Measurements from ENCODE around the gene POLA2. TPM values are rescaled to one million over a fixed set of nuclear protein-coding genes. Genes with fewer than 3 reads are reported as not detected.

POLA2 gene
- total RNA-seq, 1 donor from 2014 or later: 43.4 TPM

- Mint-ChIP-seq H3K36me3 (ENCODE audit: low read depth) (peaks cover 2% of the 10 kb centered on the region), H3K4me1 (no peaks in the 10 kb centered on the region), H3K27me3 (no peaks in the 10 kb centered on the region), H3K9me3 (no peaks in the 10 kb centered on the region), H3K27ac (no peak overlapping the region), H3K4me3 (no peak overlapping the region)
- intact Hi-C loops (cut with micrococcal nuclease): no loop called here
- POLR2A ChIA-PET: no interaction called here
- CTCF ChIA-PET: no interaction called here
- ATAC-seq (ENCODE audit: low read depth) (no peak), DNase-seq (no peak)
- no peak for TF ChIP-seq CTCF (IDR thresholded peaks at IDR 0.05)
Measured at GRCh38 chr11:65307298-65308229, 45.8 kb downstream of the POLA2 start.

GRCh38 chr11:65308281-65308891 lies 46.6 kb downstream of the POLA2 start:
- DNase-seq: no peak

GRCh38 chr11:65309006-65309405 lies 47.2 kb downstream of the POLA2 start:
- no peaks in the 10 kb centered on the region for H3K9me3 Mint-ChIP-seq
- ChIA-PET CTCF (no interaction called here), POLR2A (no interaction called here)
- peaks cover 7% of the 10 kb centered on the region for H3K27me3 Mint-ChIP-seq
- ATAC-seq (ENCODE audit: low read depth) (no peak), DNase-seq (no peak)
- no peak overlapping the region for H3K4me3 Mint-ChIP-seq
- no peaks in the 10 kb centered on the region for H3K4me1 Mint-ChIP-seq
- H3K36me3 Mint-ChIP-seq (ENCODE audit: low read depth): no peaks in the 10 kb centered on the region
- H3K27ac Mint-ChIP-seq: no peak overlapping the region
- no peak for TF ChIP-seq CTCF (IDR thresholded peaks at IDR 0.05)
- intact Hi-C loops (cut with micrococcal nuclease): no loop called here

More at GRCh38 chr11:65308281-65308891, 46.6 kb downstream of the POLA2 start:
- no peak overlapping the region for H3K4me3 Mint-ChIP-seq
- peaks cover 2% of the 10 kb centered on the region for H3K36me3 Mint-ChIP-seq (ENCODE audit: low read depth)
- H3K27me3 Mint-ChIP-seq: peaks cover 2% of the 10 kb centered on the region
- no peak overlapping the region for H3K27ac Mint-ChIP-seq
- ChIA-PET CTCF (no interaction called here), POLR2A (no interaction called here)
- no peak for ATAC-seq (ENCODE audit: low read depth)
- no peaks in the 10 kb centered on the region for H3K9me3 Mint-ChIP-seq
- H3K4me1 Mint-ChIP-seq: no peaks in the 10 kb centered on the region
- intact Hi-C loops (cut with micrococcal nuclease): no loop called here
- no peak for TF ChIP-seq CTCF (IDR thresholded peaks at IDR 0.05)

GRCh38 chr11:65310215-65310614 lies 48.5 kb downstream of the POLA2 start:
- Mint-ChIP-seq H3K4me3 (no peak overlapping the region), H3K9me3 (no peaks in the 10 kb centered on the region), H3K36me3 (ENCODE audit: low read depth) (no peaks in the 10 kb centered on the region), H3K27me3 (peaks cover 8% of the 10 kb centered on the region), H3K4me1 (peaks cover 1% of the 10 kb centered on the region), H3K27ac (no peak overlapping the region)
- POLR2A ChIA-PET: interaction anchor here (0.6 kb wide), 1 partner anchor 262 kb away, joined by 5 read pairs; no protein-coding TSS in a partner anchor
- DNase-seq: no peak
- no peak for ATAC-seq (ENCODE audit: low read depth)
- TF ChIP-seq CTCF (IDR thresholded peaks at IDR 0.05): no peak
- intact Hi-C loops (cut with micrococcal nuclease): no loop called here
- CTCF ChIA-PET: interaction anchor here (7.9 kb wide), 1 partner anchor 20 kb away, joined by 110 read pairs; the partner anchor contains the start of gene DPF2

GRCh38 chr11:65310736-65311135 lies 49.0 kb downstream of the POLA2 start:
- no peak for TF ChIP-seq CTCF (IDR thresholded peaks at IDR 0.05)
- Mint-ChIP-seq H3K4me3 (no peak overlapping the region), H3K27me3 (peaks cover 8% of the 10 kb centered on the region), H3K36me3 (ENCODE audit: low read depth) (no peaks in the 10 kb centered on the region), H3K4me1 (peaks cover 3% of the 10 kb centered on the region), H3K9me3 (no peaks in the 10 kb centered on the region), H3K27ac (no peak overlapping the region)
- ChIA-PET POLR2A (interaction anchor here (0.6 kb wide), 1 partner anchor 263 kb away, joined by 5 read pairs; no protein-coding TSS in a partner anchor), CTCF (interaction anchor here (7.9 kb wide), 1 partner anchor 19 kb away, joined by 110 read pairs; the partner anchor contains the start of gene DPF2)
- ATAC-seq (ENCODE audit: low read depth) (no peak), DNase-seq (no peak)
- intact Hi-C loops (cut with micrococcal nuclease): no loop called here

Data from activated B cell treated with CpG ODN at 0.5 μM for 24 hours (primary cell).